HTERT RPE-1 (cell line): ENCODE data around the gene PCDHGA9.
"Not testable (repeated sequence)": the region's sequence is repeated elsewhere in the genome, so short reads cannot be mapped to it uniquely, and the experiment has no call there.

Source experiments
- in situ Hi-C: fragments of 300-500 bp; cut with MboI; formaldehyde crosslinking; loops from 4 replicates; pipeline ENCODE4 v1.14.3; 2020; ENCODE audit warnings: low sequenced_read_pairs

PCDHGA9 gene

GRCh38 chr5:141413540-141414069, 11.0 kb downstream of the PCDHGA9 start:
- in situ Hi-C loops: no loop called here

- in situ Hi-C loops: not testable (repeated sequence)
These were observed 12.1 kb downstream of the PCDHGA9 start for GRCh38 chr5:141414548-141415274.

GRCh38 chr5:141415275-141415618, 12.7 kb downstream of the PCDHGA9 start:
- in situ Hi-C loops: not testable (repeated sequence)

GRCh38 chr5:141417494-141418172, 15.1 kb downstream of the PCDHGA9 start, which contains the start of gene PCDHGB7:
TSS of gene PCDHGB7 (plus strand) at chr5:141417677. CDS start at chr5:141417860, 183 bp downstream.
- in situ Hi-C loops: not testable (repeated sequence)

- in situ Hi-C loops: no loop called here
These were observed 16.7 kb downstream of the PCDHGA9 start for GRCh38 chr5:141419074-141419880.

GRCh38 chr5:141420855-141421488, 18.4 kb downstream of the PCDHGA9 start, which contains the start of gene PCDHGA11:
TSS of gene PCDHGA11 (plus strand) at chr5:141421051. CDS start at chr5:141421228, 177 bp downstream.
- in situ Hi-C loops: no loop called here

- in situ Hi-C loops: no loop called here
These were observed 18.9 kb downstream of the PCDHGA9 start for GRCh38 chr5:141421489-141421855.

- in situ Hi-C loops: no loop called here
These were observed 20.2 kb downstream of the PCDHGA9 start for GRCh38 chr5:141422742-141423291.

GRCh38 chr5:141427783-141428426, 25.3 kb downstream of the PCDHGA9 start:
- in situ Hi-C loops: no loop called here

GRCh38 chr5:141430332-141431113, 27.9 kb downstream of the PCDHGA9 start, which contains the start of gene PCDHGA12:
TSS of gene PCDHGA12 (plus strand) at chr5:141430507. CDS start at chr5:141430760, 253 bp downstream.
- in situ Hi-C loops: no loop called here

GRCh38 chr5:141431286-141431685, 28.7 kb downstream of the PCDHGA9 start:
- in situ Hi-C loops: no loop called here

GRCh38 chr5:141432308-141432707, 29.7 kb downstream of the PCDHGA9 start:
- in situ Hi-C loops: not testable (repeated sequence)

- in situ Hi-C loops: not testable (repeated sequence)
These were observed 30.1 kb downstream of the PCDHGA9 start for GRCh38 chr5:141432726-141433125.

- in situ Hi-C loops: no loop called here
These were observed 31.4 kb downstream of the PCDHGA9 start for GRCh38 chr5:141434006-141434405.

- in situ Hi-C loops: no loop called here
These were observed 34.6 kb downstream of the PCDHGA9 start for GRCh38 chr5:141437221-141437620.

- in situ Hi-C loops: no loop called here
These were observed 37.0 kb downstream of the PCDHGA9 start for GRCh38 chr5:141439411-141440141.

GRCh38 chr5:141440341-141440740, 37.8 kb downstream of the PCDHGA9 start:
- in situ Hi-C loops: no loop called here

- in situ Hi-C loops: no loop called here
These were observed 39.1 kb downstream of the PCDHGA9 start for GRCh38 chr5:141441571-141442170.
